Bone marrow (tissue), 2 donors: Measurements from ENCODE around the gene EPB41L1.

ENCODE experiments used
- DNase-seq, 2 donors: peaks; one replicate each; lab custom pipeline; 2025; lab: John Stamatoyannopoulos, UW

The EPB41L1 gene

GRCh38 chr20:36262440-36262839 lies 107.9 kb downstream of the EPB41L1 start:
- DNase-seq, result no peak

GRCh38 chr20:36264426-36265246 lies 110.1 kb downstream of the EPB41L1 start:
- DNase-seq, result no peak

GRCh38 chr20:36266189-36266588 lies 111.6 kb downstream of the EPB41L1 start:
- no peak for DNase-seq

GRCh38 chr20:36267605-36268381 lies 113.3 kb downstream of the EPB41L1 start:
- DNase-seq, result no peak

- DNase-seq, result no peak
Measured at GRCh38 chr20:36268440-36269342, 114.2 kb downstream of the EPB41L1 start.

GRCh38 chr20:36269507-36269906 lies 115.0 kb downstream of the EPB41L1 start:
- DNase-seq, result no peak

- no peak for DNase-seq
Measured at GRCh38 chr20:36270744-36271638, 116.5 kb downstream of the EPB41L1 start.

- no peak for DNase-seq
Measured at GRCh38 chr20:36271639-36272546, 117.4 kb downstream of the EPB41L1 start.

GRCh38 chr20:36272547-36273220 lies 118.1 kb downstream of the EPB41L1 start:
- no peak for DNase-seq

- no peak for DNase-seq
Measured at GRCh38 chr20:36273414-36274180, 119.1 kb downstream of the EPB41L1 start.

GRCh38 chr20:36274181-36274841 lies 119.8 kb downstream of the EPB41L1 start:
- DNase-seq, result no peak

GRCh38 chr20:36275011-36275410 lies 120.5 kb downstream of the EPB41L1 start:
- DNase-seq, result no peak

GRCh38 chr20:36275441-36276189 lies 121.1 kb downstream of the EPB41L1 start:
- no peak for DNase-seq

GRCh38 chr20:36277546-36277945 lies 123.0 kb downstream of the EPB41L1 start:
- DNase-seq, result no peak

GRCh38 chr20:36279362-36279761 lies 124.8 kb downstream of the EPB41L1 start:
- DNase-seq, result no peak

- no peak for DNase-seq
Measured at GRCh38 chr20:36279776-36280175, 125.2 kb downstream of the EPB41L1 start.

GRCh38 chr20:36281785-36282380 lies 127.3 kb downstream of the EPB41L1 start:
- no peak for DNase-seq
